ENCODE data around the gene KLHL13.

The KLHL13 gene

GRCh38 chrX:118000518-118000917, 116.1 kb downstream of the KLHL13 start:
- Histone ChIP-seq H3K27ac (no peak overlapping the region), H3K79me2 (no peaks in the 10 kb centered on the region), H3K27me3 (ENCODE audit: control insufficient read depth, insufficient read depth, low read length) (no peaks in the 10 kb centered on the region), H2AFZ (no peak overlapping the region), H3K4me1 (no peaks in the 10 kb centered on the region), H3K4me3 (ENCODE audit: low read depth, low read length) (no peak overlapping the region), H3K36me3 (ENCODE audit: control insufficient read depth, insufficient read depth, low read length) (no peaks in the 10 kb centered on the region), H3K4me2 (ENCODE audit: low read length) (no peak overlapping the region), H3K9ac (no peak overlapping the region), H3K9me3 (ENCODE audit: control insufficient read depth, low read length) (no peaks in the 10 kb centered on the region)
- TF ChIP-seq, protein P1, sequence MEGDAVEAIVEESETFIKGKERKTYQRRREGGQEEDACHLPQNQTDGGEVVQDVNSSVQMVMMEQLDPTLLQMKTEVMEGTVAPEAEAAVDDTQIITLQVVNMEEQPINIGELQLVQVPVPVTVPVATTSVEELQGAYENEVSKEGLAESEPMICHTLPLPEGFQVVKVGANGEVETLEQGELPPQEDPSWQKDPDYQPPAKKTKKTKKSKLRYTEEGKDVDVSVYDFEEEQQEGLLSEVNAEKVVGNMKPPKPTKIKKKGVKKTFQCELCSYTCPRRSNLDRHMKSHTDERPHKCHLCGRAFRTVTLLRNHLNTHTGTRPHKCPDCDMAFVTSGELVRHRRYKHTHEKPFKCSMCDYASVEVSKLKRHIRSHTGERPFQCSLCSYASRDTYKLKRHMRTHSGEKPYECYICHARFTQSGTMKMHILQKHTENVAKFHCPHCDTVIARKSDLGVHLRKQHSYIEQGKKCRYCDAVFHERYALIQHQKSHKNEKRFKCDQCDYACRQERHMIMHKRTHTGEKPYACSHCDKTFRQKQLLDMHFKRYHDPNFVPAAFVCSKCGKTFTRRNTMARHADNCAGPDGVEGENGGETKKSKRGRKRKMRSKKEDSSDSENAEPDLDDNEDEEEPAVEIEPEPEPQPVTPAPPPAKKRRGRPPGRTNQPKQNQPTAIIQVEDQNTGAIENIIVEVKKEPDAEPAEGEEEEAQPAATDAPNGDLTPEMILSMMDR (IDR thresholded peaks at IDR 0.05), result no peak

DNA sequence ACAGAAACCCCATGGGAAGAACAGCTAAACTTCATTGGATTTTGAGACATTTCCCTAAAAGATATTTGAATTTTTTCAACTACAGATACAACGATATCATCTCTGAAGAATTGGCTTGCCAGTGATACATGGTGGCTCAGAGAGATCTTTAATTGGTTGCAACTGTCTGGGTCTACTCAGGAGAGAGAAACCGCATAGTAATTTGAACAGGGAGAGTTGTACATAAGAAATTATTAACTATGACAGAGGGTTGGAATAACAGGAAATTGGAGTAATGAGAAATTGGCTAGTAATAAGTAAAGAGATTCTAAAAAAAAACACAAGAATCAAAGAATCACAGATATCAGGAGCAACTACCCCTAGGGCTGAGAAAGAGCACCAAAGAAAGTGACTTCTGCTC, 118.4 kb downstream of the KLHL13 start:
- Histone ChIP-seq H3K36me3 (ENCODE audit: control insufficient read depth, insufficient read depth, low read length) (no peaks in the 10 kb centered on the region), H2AFZ (no peak overlapping the region), H3K4me3 (ENCODE audit: low read depth, low read length) (no peak overlapping the region), H3K4me2 (ENCODE audit: low read length) (no peak overlapping the region), H3K9me3 (ENCODE audit: control insufficient read depth, low read length) (no peaks in the 10 kb centered on the region), H3K4me1 (no peaks in the 10 kb centered on the region), H3K9ac (no peak overlapping the region), H3K79me2 (no peaks in the 10 kb centered on the region), H3K27me3 (ENCODE audit: control insufficient read depth, insufficient read depth, low read length) (no peaks in the 10 kb centered on the region), H3K27ac (no peak overlapping the region)
- TF ChIP-seq, protein P1 (IDR thresholded peaks at IDR 0.05), result no peak

DNA sequence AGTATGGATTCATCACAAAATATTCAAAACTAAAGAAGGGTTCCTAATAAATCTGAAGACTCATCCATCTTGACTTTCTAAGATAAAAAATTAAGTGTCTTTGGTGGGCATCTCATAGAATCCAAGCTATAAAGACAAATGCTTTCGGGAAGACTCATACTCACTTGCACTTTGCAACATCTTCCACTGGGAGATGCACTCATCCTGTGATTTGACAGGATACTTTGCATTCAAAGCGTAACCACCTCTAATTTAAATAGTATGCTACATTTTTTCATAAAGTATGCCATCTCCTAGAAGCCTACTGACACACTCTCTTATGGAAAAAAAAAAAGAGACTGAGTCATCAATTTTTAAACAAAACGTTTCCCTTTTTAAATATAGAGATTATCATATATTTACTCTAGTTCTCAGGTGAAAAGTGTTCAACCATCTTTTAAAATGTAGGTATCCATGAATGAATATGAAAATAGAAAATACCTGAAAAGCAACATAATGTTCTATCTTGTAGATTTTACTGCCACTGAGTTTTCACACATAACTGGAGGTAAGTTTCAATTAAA, 119.6 kb downstream of the KLHL13 start:
- no peaks in the 10 kb centered on the region for H3K36me3 ChIP-seq (ENCODE audit: control insufficient read depth, insufficient read depth, low read length)
- no peaks in the 10 kb centered on the region for H3K27me3 ChIP-seq (ENCODE audit: control insufficient read depth, insufficient read depth, low read length)
- H3K79me2 ChIP-seq, result no peaks in the 10 kb centered on the region
- no peaks in the 10 kb centered on the region for H3K9me3 ChIP-seq (ENCODE audit: control insufficient read depth, low read length)
- no peaks in the 10 kb centered on the region for H3K4me1 ChIP-seq
- H3K9ac ChIP-seq, result no peak overlapping the region
- no peak overlapping the region for H2AFZ ChIP-seq
- no peak overlapping the region for H3K4me2 ChIP-seq (ENCODE audit: low read length)
- H3K27ac ChIP-seq, result no peak overlapping the region
- TF ChIP-seq, protein P1 (IDR thresholded peaks at IDR 0.05), result no peak
- no peak overlapping the region for H3K4me3 ChIP-seq (ENCODE audit: low read depth, low read length)

GRCh38 chrX:117996408-117996807, 120.2 kb downstream of the KLHL13 start:
- TF ChIP-seq, protein P1 (IDR thresholded peaks at IDR 0.05), result no peak
- H3K4me2 ChIP-seq (ENCODE audit: low read length), result no peak overlapping the region
- no peak overlapping the region for H2AFZ ChIP-seq
- H3K27ac ChIP-seq, result no peak overlapping the region
- H3K36me3 ChIP-seq (ENCODE audit: control insufficient read depth, insufficient read depth, low read length), result no peaks in the 10 kb centered on the region
- no peak overlapping the region for H3K4me3 ChIP-seq (ENCODE audit: low read depth, low read length)
- H3K9me3 ChIP-seq (ENCODE audit: control insufficient read depth, low read length), result no peaks in the 10 kb centered on the region
- H3K9ac ChIP-seq, result no peak overlapping the region
- no peaks in the 10 kb centered on the region for H3K4me1 ChIP-seq
- no peaks in the 10 kb centered on the region for H3K79me2 ChIP-seq
- H3K27me3 ChIP-seq (ENCODE audit: control insufficient read depth, insufficient read depth, low read length), result no peaks in the 10 kb centered on the region

DNA sequence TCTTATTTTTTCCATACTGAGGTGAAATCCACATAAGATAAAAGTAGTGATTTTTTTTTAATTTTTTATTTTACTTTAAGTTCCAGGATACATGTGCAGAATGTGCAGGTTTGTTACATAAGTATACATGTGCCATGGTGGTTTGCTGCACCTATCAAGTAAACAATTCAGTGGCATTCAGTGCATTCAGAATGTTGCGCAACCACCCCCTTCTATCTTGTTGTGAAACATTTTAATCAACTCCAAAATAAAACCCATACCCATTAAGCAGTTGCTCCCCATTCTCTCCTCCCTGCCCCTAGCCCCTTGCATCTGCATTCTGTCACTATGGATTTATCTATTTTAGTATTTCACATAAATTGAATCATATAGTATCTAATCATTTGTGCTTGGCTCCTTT, 121.2 kb downstream of the KLHL13 start:
- Histone ChIP-seq H3K36me3 (ENCODE audit: control insufficient read depth, insufficient read depth, low read length) (no peaks in the 10 kb centered on the region), H3K4me3 (ENCODE audit: low read depth, low read length) (no peak overlapping the region), H3K27ac (no peak overlapping the region), H3K9me3 (ENCODE audit: control insufficient read depth, low read length) (no peaks in the 10 kb centered on the region), H3K79me2 (no peaks in the 10 kb centered on the region), H2AFZ (no peak overlapping the region), H3K27me3 (ENCODE audit: control insufficient read depth, insufficient read depth, low read length) (no peaks in the 10 kb centered on the region), H3K4me1 (no peaks in the 10 kb centered on the region), H3K4me2 (ENCODE audit: low read length) (no peak overlapping the region), H3K9ac (no peak overlapping the region)
- TF ChIP-seq, protein P1 (IDR thresholded peaks at IDR 0.05), result no peak
